ENCODE measurements around the gene SSNA1.

GRCh38 chr9:137233143-137233980 lies 44.9 kb downstream of the SSNA1 start:
- no peak for TF ChIP-seq CTCF (IDR thresholded peaks at IDR 0.05)
- no peak for TF ChIP-seq ZFX (IDR thresholded peaks at IDR 0.05; ENCODE audit: borderline replicate concordance)
